Thyroid gland (tissue), 4 donors: ENCODE data around the gene C11orf24.

Source experiments
- POLR2A ChIP-seq, 2 donors: fragments of 450-650 bp; IDR thresholded peaks; one replicate each; pipeline ENCODE4 v1.6.1; 2017; ENCODE audit warnings: antibody characterized with exemption in 2 of 2, mild to moderate bottlenecking in 2 of 2, moderate library complexity in 1 of 2
- TF ChIP-seq, protein P1 (sequence below), 6 experiments: fragments of 200-600 bp in 3 of 6; fragments of 450-650 bp in 3 of 6; sonication (generic) in 3 of 6; IDR thresholded peaks; one replicate each; pipeline ENCODE4 v1.5.1; 2016 to 2019; ENCODE audit warnings: antibody characterized with exemption in 6 of 6, mild to moderate bottlenecking in 2 of 6, inconsistent platforms in 1 of 6, moderate library complexity in 1 of 6

GRCh38 chr11:68306636-68307035 is 34.9 kb upstream of the C11orf24 start:
- TF ChIP-seq, protein P1, sequence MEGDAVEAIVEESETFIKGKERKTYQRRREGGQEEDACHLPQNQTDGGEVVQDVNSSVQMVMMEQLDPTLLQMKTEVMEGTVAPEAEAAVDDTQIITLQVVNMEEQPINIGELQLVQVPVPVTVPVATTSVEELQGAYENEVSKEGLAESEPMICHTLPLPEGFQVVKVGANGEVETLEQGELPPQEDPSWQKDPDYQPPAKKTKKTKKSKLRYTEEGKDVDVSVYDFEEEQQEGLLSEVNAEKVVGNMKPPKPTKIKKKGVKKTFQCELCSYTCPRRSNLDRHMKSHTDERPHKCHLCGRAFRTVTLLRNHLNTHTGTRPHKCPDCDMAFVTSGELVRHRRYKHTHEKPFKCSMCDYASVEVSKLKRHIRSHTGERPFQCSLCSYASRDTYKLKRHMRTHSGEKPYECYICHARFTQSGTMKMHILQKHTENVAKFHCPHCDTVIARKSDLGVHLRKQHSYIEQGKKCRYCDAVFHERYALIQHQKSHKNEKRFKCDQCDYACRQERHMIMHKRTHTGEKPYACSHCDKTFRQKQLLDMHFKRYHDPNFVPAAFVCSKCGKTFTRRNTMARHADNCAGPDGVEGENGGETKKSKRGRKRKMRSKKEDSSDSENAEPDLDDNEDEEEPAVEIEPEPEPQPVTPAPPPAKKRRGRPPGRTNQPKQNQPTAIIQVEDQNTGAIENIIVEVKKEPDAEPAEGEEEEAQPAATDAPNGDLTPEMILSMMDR (IDR thresholded peaks at IDR 0.05), result no peak
- no peak for TF ChIP-seq POLR2A (IDR thresholded peaks at IDR 0.05)
